ENCODE results near the gene RS1.

RS1 gene

GRCh38 chrX:18672008-18672407, at the start of gene RS1:
RS1 (minus strand) TSS chrX:18672108; CDS start chrX:18672068, 40 bp downstream.
- no peak for DNase-seq

- DNase-seq = no peak
Observed at GRCh38 chrX:18719852-18720251, 47.9 kb upstream of the RS1 start.

- no peak for DNase-seq
Observed at GRCh38 chrX:18714910-18715309, 43.0 kb upstream of the RS1 start.

GRCh38 chrX:18709833-18710232, 37.9 kb upstream of the RS1 start:
- DNase-seq = no peak

- DNase-seq = no peak
Observed at GRCh38 chrX:18707426-18708049, 35.6 kb upstream of the RS1 start, which contains the start of gene PPEF1. PPEF1 (plus strand) TSS chrX:18707645; CDS start chrX:18707781, 136 bp downstream.

GRCh38 chrX:18702362-18703195, 30.7 kb upstream of the RS1 start:
- DNase-seq = no peak

- peak; percentile 5 for DNase-seq
Observed at GRCh38 chrX:18701621-18702361, 29.9 kb upstream of the RS1 start.

- no peak for DNase-seq
Observed at GRCh38 chrX:18698737-18699650, 27.1 kb upstream of the RS1 start.

GRCh38 chrX:18696653-18697052, 24.7 kb upstream of the RS1 start:
- no peak for DNase-seq

- DNase-seq = no peak
Observed at GRCh38 chrX:18692541-18692940, 20.6 kb upstream of the RS1 start.

GRCh38 chrX:18691431-18691830, 19.5 kb upstream of the RS1 start:
- DNase-seq = no peak

- DNase-seq = no peak
Observed at GRCh38 chrX:18687856-18688495, 16.1 kb upstream of the RS1 start.

- no peak for DNase-seq
Observed at GRCh38 chrX:18682979-18683387, 11.1 kb upstream of the RS1 start.

- DNase-seq = no peak
Observed at GRCh38 chrX:18681996-18682395, 10.1 kb upstream of the RS1 start.

GRCh38 chrX:18677161-18677869, 5.4 kb upstream of the RS1 start:
- no peak for DNase-seq

- DNase-seq = no peak
Observed at GRCh38 chrX:18676470-18676869, 4.6 kb upstream of the RS1 start.

GRCh38 chrX:18676050-18676449, 4.1 kb upstream of the RS1 start:
- no peak for DNase-seq

- peak; percentile 48 for DNase-seq
Observed at GRCh38 chrX:18674788-18675735, 3.2 kb upstream of the RS1 start.

GRCh38 chrX:18674417-18674787, 2.5 kb upstream of the RS1 start:
- no peak for DNase-seq
